ENCODE measurements around the gene ZG16B.

Gene ZG16B

GRCh38 chr16:2840914-2841313 lies 10.8 kb downstream of the ZG16B start:
- WGBS, 2 donors (ENCODE audit: extremely low coverage in 2 of 2, insufficient read length in 2 of 2, insufficient replicate concordance in 1 of 2) = no CpG with 5 or more reads among the region's 12 CpGs
- Histone ChIP-seq H4K91ac (ENCODE audit: low read depth, low read length, poor library complexity) (no peak overlapping the region), H3K18ac (ENCODE audit: low read length) (peak overlapping the region; percentile 27), H3K27me3 (ENCODE audit: control insufficient read depth in 3 of 3, insufficient read depth in 3 of 3, low read depth in 1 of 3, low read length in 3 of 3) (peaks cover 0 to 10% (median 8%) of the 10 kb centered on the region in 3 experiments), H3K36me3 (replicated peaks in 1 of 2; ENCODE audit: control insufficient read depth in 2 of 2, insufficient read depth in 2 of 2, low read length in 2 of 2) (no peaks in the 10 kb centered on the region), H3K9ac (ENCODE audit: low read depth, low read length, poor library complexity) (no peak overlapping the region), H3K9me3 (replicated peaks in 1 of 2; ENCODE audit: control insufficient read depth in 2 of 2, insufficient read depth in 1 of 2, low read depth in 1 of 2, low read length in 2 of 2) (peaks cover 0 to 4% of the 10 kb centered on the region in 2 donors), H3K4me1 (ENCODE audit: control insufficient read depth in 2 of 2, insufficient read depth in 1 of 2, low read depth in 1 of 2, low read length in 2 of 2) (peaks cover 2 to 5% of the 10 kb centered on the region in 2 donors), H2AK5ac (ENCODE audit: low read depth, low read length) (peak overlapping the region; percentile 75), H3K27ac (replicated peaks; ENCODE audit: low read length) (no peak overlapping the region), H3K4me3 (ENCODE audit: low read length in 2 of 2) (no peak overlapping the region), H2BK120ac (ENCODE audit: low read depth, low read length) (no peak overlapping the region), H3K23ac (ENCODE audit: low read depth, low read length, poor library complexity) (peak overlapping the region; percentile 55), H2BK12ac (ENCODE audit: low read length) (no peak overlapping the region), H3K4me2 (ENCODE audit: insufficient read depth, low read length, poor library complexity, severe bottlenecking) (no peak overlapping the region), H2BK15ac (ENCODE audit: low read length) (peak overlapping the region; percentile 26), H4K8ac (ENCODE audit: low read depth, low read length) (no peak overlapping the region), H3K79me1 (ENCODE audit: low read depth, low read length) (no peaks in the 10 kb centered on the region), H2AFZ (ENCODE audit: low read length) (no peak overlapping the region), H3K4ac (ENCODE audit: low read length) (no peak overlapping the region), H2BK5ac (ENCODE audit: low read length) (no peak overlapping the region), H3K14ac (ENCODE audit: low read length) (no peak overlapping the region)
- no peak for DNase-seq (ENCODE audit: low spot score)

- peak overlapping the region; percentile 48 for H3K18ac ChIP-seq (ENCODE audit: low read length)
- no peak overlapping the region for H3K9ac ChIP-seq (ENCODE audit: low read depth, low read length, poor library complexity)
- H2BK120ac ChIP-seq (ENCODE audit: low read depth, low read length) = no peak overlapping the region
- peaks cover 0 to 3% of the 10 kb centered on the region in 2 donors for H3K4me1 ChIP-seq (ENCODE audit: control insufficient read depth in 2 of 2, insufficient read depth in 1 of 2, low read depth in 1 of 2, low read length in 2 of 2)
- no peak overlapping the region for H2BK15ac ChIP-seq (ENCODE audit: low read length)
- no peaks in the 10 kb centered on the region for H3K79me1 ChIP-seq (ENCODE audit: low read depth, low read length)
- no peak overlapping the region for H2BK12ac ChIP-seq (ENCODE audit: low read length)
- DNase-seq (ENCODE audit: low spot score) = no peak
- no peak overlapping the region for H2BK5ac ChIP-seq (ENCODE audit: low read length)
- no CpG with 5 or more reads among the region's 18 CpGs for whole genome bisulfite sequencing, 2 donors (ENCODE audit: extremely low coverage in 2 of 2, insufficient read length in 2 of 2, insufficient replicate concordance in 1 of 2)
- peaks cover 0 to 10% (median 7%) of the 10 kb centered on the region in 3 experiments for H3K27me3 ChIP-seq (ENCODE audit: control insufficient read depth in 3 of 3, insufficient read depth in 3 of 3, low read depth in 1 of 3, low read length in 3 of 3)
- H3K14ac ChIP-seq (ENCODE audit: low read length) = no peak overlapping the region
- peak overlapping the region; percentile 43 for H3K23ac ChIP-seq (ENCODE audit: low read depth, low read length, poor library complexity)
- no peak overlapping the region for H4K8ac ChIP-seq (ENCODE audit: low read depth, low read length)
- H3K36me3 ChIP-seq (replicated peaks in 1 of 2; ENCODE audit: control insufficient read depth in 2 of 2, insufficient read depth in 2 of 2, low read length in 2 of 2) = no peaks in the 10 kb centered on the region
- H3K4me3 ChIP-seq (ENCODE audit: low read length in 2 of 2) = no peak overlapping the region
- no peak overlapping the region for H3K4ac ChIP-seq (ENCODE audit: low read length)
- no peak overlapping the region for H3K4me2 ChIP-seq (ENCODE audit: insufficient read depth, low read length, poor library complexity, severe bottlenecking)
- no peak overlapping the region for H3K27ac ChIP-seq (replicated peaks; ENCODE audit: low read length)
- peak overlapping the region; percentile 63 for H2AK5ac ChIP-seq (ENCODE audit: low read depth, low read length)
- H2AFZ ChIP-seq (ENCODE audit: low read length) = no peak overlapping the region
- peaks cover 0 to 4% of the 10 kb centered on the region in 2 donors for H3K9me3 ChIP-seq (replicated peaks in 1 of 2; ENCODE audit: control insufficient read depth in 2 of 2, insufficient read depth in 1 of 2, low read depth in 1 of 2, low read length in 2 of 2)
- H4K91ac ChIP-seq (ENCODE audit: low read depth, low read length, poor library complexity) = no peak overlapping the region
Observed at GRCh38 chr16:2841606-2842339, 11.7 kb downstream of the ZG16B start.

- Histone ChIP-seq H3K4me3 (ENCODE audit: low read length in 2 of 2) (no peak overlapping the region), H3K9ac (ENCODE audit: low read depth, low read length, poor library complexity) (peak overlapping the region; percentile 63), H3K27me3 (ENCODE audit: control insufficient read depth in 3 of 3, insufficient read depth in 3 of 3, low read depth in 1 of 3, low read length in 3 of 3) (peaks cover 0 to 10% (median 10%) of the 10 kb centered on the region in 3 experiments), H2AFZ (ENCODE audit: low read length) (no peak overlapping the region), H3K14ac (ENCODE audit: low read length) (peak overlapping the region; percentile 89), H3K18ac (ENCODE audit: low read length) (peak overlapping the region; percentile 93), H3K4me2 (ENCODE audit: insufficient read depth, low read length, poor library complexity, severe bottlenecking) (no peak overlapping the region), H3K4me1 (ENCODE audit: control insufficient read depth in 2 of 2, insufficient read depth in 1 of 2, low read depth in 1 of 2, low read length in 2 of 2) (peaks cover 0 to 1% of the 10 kb centered on the region in 2 donors), H3K79me1 (ENCODE audit: low read depth, low read length) (no peaks in the 10 kb centered on the region), H4K91ac (ENCODE audit: low read depth, low read length, poor library complexity) (no peak overlapping the region), H4K8ac (ENCODE audit: low read depth, low read length) (peak overlapping the region; percentile 29), H3K23ac (ENCODE audit: low read depth, low read length, poor library complexity) (peak overlapping the region; percentile 96), H2BK15ac (ENCODE audit: low read length) (no peak overlapping the region), H2BK120ac (ENCODE audit: low read depth, low read length) (no peak overlapping the region), H3K9me3 (replicated peaks in 1 of 2; ENCODE audit: control insufficient read depth in 2 of 2, insufficient read depth in 1 of 2, low read depth in 1 of 2, low read length in 2 of 2) (peaks cover 0 to 1% of the 10 kb centered on the region in 2 donors), H3K4ac (ENCODE audit: low read length) (no peak overlapping the region), H3K27ac (replicated peaks; ENCODE audit: low read length) (no peak overlapping the region), H2BK12ac (ENCODE audit: low read length) (peak overlapping the region; percentile 49), H2BK5ac (ENCODE audit: low read length) (peak overlapping the region; percentile 24), H2AK5ac (ENCODE audit: low read depth, low read length) (no peak overlapping the region), H3K36me3 (replicated peaks in 1 of 2; ENCODE audit: control insufficient read depth in 2 of 2, insufficient read depth in 2 of 2, low read length in 2 of 2) (no peaks in the 10 kb centered on the region)
- no CpG with 5 or more reads among the region's 40 CpGs for WGBS, 2 donors (ENCODE audit: extremely low coverage in 2 of 2, insufficient read length in 2 of 2, insufficient replicate concordance in 1 of 2)
- DNase-seq (ENCODE audit: low spot score) = no peak
Observed at GRCh38 chr16:2842340-2843000, 12.4 kb downstream of the ZG16B start.

DNA sequence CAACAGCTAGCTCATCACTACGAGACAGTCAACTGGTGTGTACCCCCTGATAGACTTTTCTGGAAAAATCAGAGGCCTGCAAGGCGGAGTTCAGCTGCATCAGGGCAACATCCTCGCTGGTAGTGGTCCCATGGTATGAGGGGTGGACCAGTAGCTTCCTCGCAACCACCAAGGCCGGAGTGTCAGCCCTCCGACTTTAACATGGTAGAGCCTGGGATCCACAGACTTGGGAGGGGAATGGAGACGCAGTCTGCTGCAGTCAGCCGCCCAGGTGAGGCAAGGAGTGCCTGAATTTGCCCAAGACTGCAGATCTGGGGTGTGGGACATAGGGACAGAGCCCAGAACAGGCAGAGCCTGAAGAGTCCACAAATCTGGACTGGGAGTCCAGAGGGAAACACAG lies 13.4 kb downstream of the ZG16B start:
- Histone ChIP-seq H3K4me3 (ENCODE audit: low read length in 2 of 2) (peak overlapping the region in 1 of 2 donors; percentile 43), H4K8ac (ENCODE audit: low read depth, low read length) (no peak overlapping the region), H3K79me1 (ENCODE audit: low read depth, low read length) (no peaks in the 10 kb centered on the region), H3K4me2 (ENCODE audit: insufficient read depth, low read length, poor library complexity, severe bottlenecking) (no peak overlapping the region), H3K18ac (ENCODE audit: low read length) (no peak overlapping the region), H3K36me3 (replicated peaks in 1 of 2; ENCODE audit: control insufficient read depth in 2 of 2, insufficient read depth in 2 of 2, low read length in 2 of 2) (no peaks in the 10 kb centered on the region), H3K27me3 (ENCODE audit: control insufficient read depth in 3 of 3, insufficient read depth in 3 of 3, low read depth in 1 of 3, low read length in 3 of 3) (peaks cover 0 to 7% (median 4%) of the 10 kb centered on the region in 3 experiments), H3K27ac (replicated peaks; ENCODE audit: low read length) (no peak overlapping the region), H2BK5ac (ENCODE audit: low read length) (no peak overlapping the region), H4K91ac (ENCODE audit: low read depth, low read length, poor library complexity) (no peak overlapping the region), H3K14ac (ENCODE audit: low read length) (no peak overlapping the region), H2AFZ (ENCODE audit: low read length) (peak overlapping the region; percentile 9), H3K9me3 (replicated peaks in 1 of 2; ENCODE audit: control insufficient read depth in 2 of 2, insufficient read depth in 1 of 2, low read depth in 1 of 2, low read length in 2 of 2) (peaks cover 0 to 1% of the 10 kb centered on the region in 2 donors), H3K23ac (ENCODE audit: low read depth, low read length, poor library complexity) (no peak overlapping the region), H2BK12ac (ENCODE audit: low read length) (no peak overlapping the region), H2BK120ac (ENCODE audit: low read depth, low read length) (no peak overlapping the region), H2BK15ac (ENCODE audit: low read length) (no peak overlapping the region), H3K9ac (ENCODE audit: low read depth, low read length, poor library complexity) (no peak overlapping the region), H3K4ac (ENCODE audit: low read length) (no peak overlapping the region), H3K4me1 (ENCODE audit: control insufficient read depth in 2 of 2, insufficient read depth in 1 of 2, low read depth in 1 of 2, low read length in 2 of 2) (peaks cover 0 to 1% of the 10 kb centered on the region in 2 donors), H2AK5ac (ENCODE audit: low read depth, low read length) (peak overlapping the region; percentile 63)
- no CpG with 5 or more reads among the region's 8 CpGs for WGBS, 2 donors (ENCODE audit: extremely low coverage in 2 of 2, insufficient read length in 2 of 2, insufficient replicate concordance in 1 of 2)
- no peak for DNase-seq (ENCODE audit: low spot score)
